ENCODE measurements around the gene COBL.

DNA sequence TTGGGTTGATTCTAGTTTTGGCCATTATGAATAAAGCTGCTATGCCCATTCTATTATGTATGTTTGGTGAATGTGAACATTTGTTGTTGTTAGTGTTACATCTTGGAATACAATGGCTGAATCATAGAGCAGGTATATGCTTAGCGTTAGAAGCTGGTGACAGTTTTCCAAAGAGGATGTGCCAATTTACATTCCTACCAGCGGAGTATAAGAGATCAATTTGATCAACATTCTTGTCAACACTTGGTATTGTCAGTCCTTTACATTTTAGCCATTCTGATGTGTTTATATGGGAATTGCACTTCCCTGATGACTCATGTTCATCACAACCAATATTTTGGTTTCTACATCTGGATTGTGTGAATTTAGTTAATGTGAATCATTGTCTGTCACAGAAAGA lies 37.8 kb upstream of the COBL start:
- TF ChIP-seq RAD21 (IDR thresholded peaks at IDR 0.05; ENCODE audit: low read length) (no peak), MXI1 (IDR thresholded peaks at IDR 0.05; ENCODE audit: borderline replicate concordance, low read depth, low read length) (no peak), POLR2A (IDR thresholded peaks at IDR 0.05; ENCODE audit: low read depth, low read length) (no peak)

Data from IMR-90 (cell line).